ENCODE measurements around the gene LRR1.
A peak's percentile ranks its signal among the peaks of the same experiment; 100 is the strongest.

GRCh38 chr14:49617852-49618519 is 19.2 kb downstream of the LRR1 start:
- no peak for TF ChIP-seq ZZZ3 (IDR thresholded peaks at IDR 0.05)
- TF ChIP-seq FOXO4 (CRISPR knock-in tag; IDR thresholded peaks at IDR 0.05), result no peak
- no peak for TF ChIP-seq E2F4 (CRISPR knock-in tag; IDR thresholded peaks at IDR 0.05; ENCODE audit: low read depth)
- TF ChIP-seq RNF2 (IDR thresholded peaks at IDR 0.05), result no peak
- no peak for TF ChIP-seq ATF6 (CRISPR knock-in tag; IDR thresholded peaks at IDR 0.05)
- no peak for TF ChIP-seq NR2C2 (CRISPR knock-in tag; IDR thresholded peaks at IDR 0.05)
- TF ChIP-seq NR2C2 (tag; IDR thresholded peaks at IDR 0.05), result no peak
- TF ChIP-seq ELF4 (CRISPR knock-in tag; IDR thresholded peaks at IDR 0.05), result no peak
- no peak for TF ChIP-seq MTA1 (IDR thresholded peaks at IDR 0.05; ENCODE audit: borderline replicate concordance)
- peak; percentile 30; the same call in 1 of the 2 replicates for TF ChIP-seq POLR2AphosphoS5 (IDR thresholded peaks at IDR 0.05; ENCODE audit: control insufficient read depth, insufficient read depth, low read depth, low read length)

Measured in K562 (cell line).